ENCODE data around the gene ZNF275. TPM values are rescaled to one million over a fixed set of nuclear protein-coding genes. Genes with fewer than 3 reads are reported as not detected.
A peak's percentile ranks its signal among the peaks of the same experiment; 100 is the strongest.

ZNF275 gene
- polyA plus RNA-seq, 1 donor from 2014 or later: 6.0 TPM

DNA sequence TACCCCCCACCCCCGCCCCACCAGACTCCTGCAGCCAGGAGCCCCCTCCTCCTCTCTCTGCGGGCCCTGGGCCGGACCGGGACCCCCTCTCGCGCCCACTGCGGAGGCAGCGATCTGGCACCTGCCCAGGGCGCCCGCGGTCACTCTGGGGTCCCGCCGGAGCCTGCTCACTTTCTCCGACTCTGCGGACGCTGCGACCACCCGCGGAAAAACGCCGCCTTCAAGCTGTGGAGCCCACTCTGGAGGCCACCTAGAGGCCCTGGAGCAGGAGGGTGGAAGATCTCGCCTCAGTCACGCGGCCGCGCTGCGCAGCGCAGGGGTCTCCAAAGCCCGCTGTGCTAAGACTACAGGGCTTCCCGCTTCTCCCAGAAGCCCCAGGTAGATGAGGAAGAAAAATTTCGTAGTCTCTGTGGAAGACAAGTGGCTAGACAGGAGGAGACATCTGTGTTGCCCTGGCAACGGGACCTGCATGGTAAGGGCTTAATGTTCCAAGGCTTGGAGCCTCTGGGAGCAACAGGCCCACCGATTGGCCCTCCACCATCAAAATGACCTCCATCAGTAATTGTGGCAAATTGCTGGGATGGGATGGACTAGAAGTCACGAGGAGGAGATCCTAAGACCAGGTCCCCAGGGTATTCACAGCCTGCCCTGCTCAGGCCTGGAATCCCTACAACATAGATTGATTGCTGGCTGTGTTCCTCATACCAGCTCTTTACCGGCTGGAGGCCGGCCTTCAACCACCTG, 12.4 kb upstream of the ZNF275 start, which contains the start of gene PNMA6F:
Gene PNMA6F, minus strand, starts transcription at position 387 of the 744 bp plus-strand sequence. CDS start 1,093 bp downstream, outside the sequence.
- H3K79me2 ChIP-seq (replicated peaks; ENCODE audit: insufficient read depth, low read length): no peaks in the 10 kb centered on the region
- H3K9ac ChIP-seq (ENCODE audit: low read length): no peak within 1 kb of the TSS
- no peak within 1 kb of the TSS for H3K4me2 ChIP-seq (ENCODE audit: low read length)
- H3K27me3 ChIP-seq (ENCODE audit: insufficient read depth, low read depth, low read length): no peaks in the 10 kb centered on the region
- no peaks in the 10 kb centered on the region for H3K9me3 ChIP-seq (ENCODE audit: low read length)
- H3K36me3 ChIP-seq (ENCODE audit: insufficient read depth, low read length): no peaks in the 10 kb centered on the region
- no peaks in the 10 kb centered on the region for H3K9me2 ChIP-seq (ENCODE audit: insufficient read depth, low read length)
- peak within 1 kb of the TSS; percentile 15 for H3K4me3 ChIP-seq (ENCODE audit: low read length)
- H3K27ac ChIP-seq (ENCODE audit: low read length): no peak within 1 kb of the TSS
- no peak within 1 kb of the TSS for H2AFZ ChIP-seq (ENCODE audit: low read depth, low read length)
- no peaks in the 10 kb centered on the region for H4K20me1 ChIP-seq (ENCODE audit: insufficient read depth)
- TF ChIP-seq EP300 (conservative IDR thresholded peaks at IDR 0.05; ENCODE audit: poor library complexity, severe bottlenecking): no peak
- TF ChIP-seq, protein P1, sequence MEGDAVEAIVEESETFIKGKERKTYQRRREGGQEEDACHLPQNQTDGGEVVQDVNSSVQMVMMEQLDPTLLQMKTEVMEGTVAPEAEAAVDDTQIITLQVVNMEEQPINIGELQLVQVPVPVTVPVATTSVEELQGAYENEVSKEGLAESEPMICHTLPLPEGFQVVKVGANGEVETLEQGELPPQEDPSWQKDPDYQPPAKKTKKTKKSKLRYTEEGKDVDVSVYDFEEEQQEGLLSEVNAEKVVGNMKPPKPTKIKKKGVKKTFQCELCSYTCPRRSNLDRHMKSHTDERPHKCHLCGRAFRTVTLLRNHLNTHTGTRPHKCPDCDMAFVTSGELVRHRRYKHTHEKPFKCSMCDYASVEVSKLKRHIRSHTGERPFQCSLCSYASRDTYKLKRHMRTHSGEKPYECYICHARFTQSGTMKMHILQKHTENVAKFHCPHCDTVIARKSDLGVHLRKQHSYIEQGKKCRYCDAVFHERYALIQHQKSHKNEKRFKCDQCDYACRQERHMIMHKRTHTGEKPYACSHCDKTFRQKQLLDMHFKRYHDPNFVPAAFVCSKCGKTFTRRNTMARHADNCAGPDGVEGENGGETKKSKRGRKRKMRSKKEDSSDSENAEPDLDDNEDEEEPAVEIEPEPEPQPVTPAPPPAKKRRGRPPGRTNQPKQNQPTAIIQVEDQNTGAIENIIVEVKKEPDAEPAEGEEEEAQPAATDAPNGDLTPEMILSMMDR (IDR thresholded peaks at IDR 0.05; ENCODE audit: poor library complexity, severe bottlenecking): no peak
- TF ChIP-seq RAD21 (conservative IDR thresholded peaks at IDR 0.05): no peak
- TF ChIP-seq TAF1 (IDR thresholded peaks at IDR 0.05; ENCODE audit: low read depth): no peak
- TF ChIP-seq SMC3 (conservative IDR thresholded peaks at IDR 0.05; ENCODE audit: poor library complexity): no peak
- TF ChIP-seq POLR2AphosphoS5 (IDR thresholded peaks at IDR 0.05): no peak
- TF ChIP-seq MXI1 (conservative IDR thresholded peaks at IDR 0.05; ENCODE audit: poor library complexity, severe bottlenecking): no peak
- no peak for TF ChIP-seq EZH2 (IDR thresholded peaks at IDR 0.05; ENCODE audit: borderline replicate concordance, insufficient read depth, low read length, poor library complexity, severe bottlenecking)
- TF ChIP-seq, protein P2, sequence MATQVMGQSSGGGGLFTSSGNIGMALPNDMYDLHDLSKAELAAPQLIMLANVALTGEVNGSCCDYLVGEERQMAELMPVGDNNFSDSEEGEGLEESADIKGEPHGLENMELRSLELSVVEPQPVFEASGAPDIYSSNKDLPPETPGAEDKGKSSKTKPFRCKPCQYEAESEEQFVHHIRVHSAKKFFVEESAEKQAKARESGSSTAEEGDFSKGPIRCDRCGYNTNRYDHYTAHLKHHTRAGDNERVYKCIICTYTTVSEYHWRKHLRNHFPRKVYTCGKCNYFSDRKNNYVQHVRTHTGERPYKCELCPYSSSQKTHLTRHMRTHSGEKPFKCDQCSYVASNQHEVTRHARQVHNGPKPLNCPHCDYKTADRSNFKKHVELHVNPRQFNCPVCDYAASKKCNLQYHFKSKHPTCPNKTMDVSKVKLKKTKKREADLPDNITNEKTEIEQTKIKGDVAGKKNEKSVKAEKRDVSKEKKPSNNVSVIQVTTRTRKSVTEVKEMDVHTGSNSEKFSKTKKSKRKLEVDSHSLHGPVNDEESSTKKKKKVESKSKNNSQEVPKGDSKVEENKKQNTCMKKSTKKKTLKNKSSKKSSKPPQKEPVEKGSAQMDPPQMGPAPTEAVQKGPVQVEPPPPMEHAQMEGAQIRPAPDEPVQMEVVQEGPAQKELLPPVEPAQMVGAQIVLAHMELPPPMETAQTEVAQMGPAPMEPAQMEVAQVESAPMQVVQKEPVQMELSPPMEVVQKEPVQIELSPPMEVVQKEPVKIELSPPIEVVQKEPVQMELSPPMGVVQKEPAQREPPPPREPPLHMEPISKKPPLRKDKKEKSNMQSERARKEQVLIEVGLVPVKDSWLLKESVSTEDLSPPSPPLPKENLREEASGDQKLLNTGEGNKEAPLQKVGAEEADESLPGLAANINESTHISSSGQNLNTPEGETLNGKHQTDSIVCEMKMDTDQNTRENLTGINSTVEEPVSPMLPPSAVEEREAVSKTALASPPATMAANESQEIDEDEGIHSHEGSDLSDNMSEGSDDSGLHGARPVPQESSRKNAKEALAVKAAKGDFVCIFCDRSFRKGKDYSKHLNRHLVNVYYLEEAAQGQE (IDR thresholded peaks at IDR 0.05; ENCODE audit: borderline replicate concordance): no peak
- H3F3A ChIP-seq (ENCODE audit: insufficient read depth, low read length, poor library complexity, severe bottlenecking): no peaks in the 10 kb centered on the region

DNA sequence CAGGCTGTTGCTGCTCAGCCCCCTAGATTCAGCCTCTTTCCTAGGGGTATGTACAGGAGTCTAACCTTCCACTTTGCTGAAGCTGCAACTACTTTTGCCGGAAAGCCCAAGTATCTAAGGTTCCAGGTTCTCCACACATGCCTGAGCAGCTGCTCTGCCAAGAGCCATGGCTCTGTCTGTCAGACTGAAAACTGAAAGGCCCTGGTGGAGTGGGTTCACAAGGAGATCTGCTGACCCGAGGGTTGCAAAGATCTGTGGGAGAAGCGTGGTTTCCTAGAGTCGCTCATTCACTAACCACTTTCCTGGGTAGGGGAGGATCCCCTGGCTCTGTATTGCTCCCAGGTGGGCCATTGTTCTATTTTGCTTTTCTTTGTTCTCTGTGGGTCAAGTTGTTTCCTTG, 6.4 kb upstream of the ZNF275 start:
- H3K4me3 ChIP-seq (ENCODE audit: low read length): no peak overlapping the region
- H3K27ac ChIP-seq (ENCODE audit: low read length): no peak overlapping the region
- H3K9me3 ChIP-seq (ENCODE audit: low read length): no peaks in the 10 kb centered on the region
- no peaks in the 10 kb centered on the region for H3F3A ChIP-seq (ENCODE audit: insufficient read depth, low read length, poor library complexity, severe bottlenecking)
- H4K20me1 ChIP-seq (ENCODE audit: insufficient read depth): no peaks in the 10 kb centered on the region
- no peak overlapping the region for H2AFZ ChIP-seq (ENCODE audit: low read depth, low read length)
- H3K9me2 ChIP-seq (ENCODE audit: insufficient read depth, low read length): no peaks in the 10 kb centered on the region
- H3K36me3 ChIP-seq (ENCODE audit: insufficient read depth, low read length): no peaks in the 10 kb centered on the region
- no peak overlapping the region for H3K4me2 ChIP-seq (ENCODE audit: low read length)
- no peaks in the 10 kb centered on the region for H3K27me3 ChIP-seq (ENCODE audit: insufficient read depth, low read depth, low read length)
- H3K79me2 ChIP-seq (replicated peaks; ENCODE audit: insufficient read depth, low read length): no peaks in the 10 kb centered on the region
- no peak for TF ChIP-seq TAF1 (IDR thresholded peaks at IDR 0.05; ENCODE audit: low read depth)
- TF ChIP-seq SMC3 (conservative IDR thresholded peaks at IDR 0.05; ENCODE audit: poor library complexity): no peak
- no peak for TF ChIP-seq EZH2 (IDR thresholded peaks at IDR 0.05; ENCODE audit: borderline replicate concordance, insufficient read depth, low read length, poor library complexity, severe bottlenecking)
- TF ChIP-seq EP300 (conservative IDR thresholded peaks at IDR 0.05; ENCODE audit: poor library complexity, severe bottlenecking): no peak
- TF ChIP-seq MXI1 (conservative IDR thresholded peaks at IDR 0.05; ENCODE audit: poor library complexity, severe bottlenecking): no peak
- TF ChIP-seq POLR2AphosphoS5 (IDR thresholded peaks at IDR 0.05): no peak
- TF ChIP-seq, protein P1 (IDR thresholded peaks at IDR 0.05; ENCODE audit: poor library complexity, severe bottlenecking): no peak
- no peak for TF ChIP-seq RAD21 (conservative IDR thresholded peaks at IDR 0.05)
- TF ChIP-seq, protein P2 (IDR thresholded peaks at IDR 0.05; ENCODE audit: borderline replicate concordance): no peak
- H3K9ac ChIP-seq (ENCODE audit: low read length): no peak overlapping the region
